NCI-H460 (cell line): ENCODE data around the gene LSAMP. TPM values are rescaled to one million over a fixed set of nuclear protein-coding genes. Genes with fewer than 3 reads are reported as not detected.
A peak's percentile ranks its signal among the peaks of the same experiment; 100 is the strongest.
"Not testable (repeated sequence)": the region's sequence is repeated elsewhere in the genome, so short reads cannot be mapped to it uniquely, and the experiment has no call there.

Experiments
- DNase-seq: peaks from one replicate; pipeline ENCODE4 v3.0.0-alpha.2; 2016; ENCODE audit warnings: low read depth; ENCODE audit errors: extremely low read depth
- small RNA-seq, 2 experiments: library from RNA; depleted of rRNA; stranded (forward); fragments of <200 nt; gene quantifications; one replicate each; pipeline ENCODE3, GENCODE V24; 2014
- total RNA-seq: library from RNA; depleted of rRNA; stranded (reverse); fragments of >200 nt; shearing (Covaris generic); gene quantifications from 2 replicates; pipeline ENCODE4 v1.2.3, GENCODE V29; 2014

Gene LSAMP
- total RNA-seq, 1 experiment from 2014 or later = 11.5 TPM

- DNase-seq = no peak
Observed at GRCh38 chr3:115789481-115789880, 655.8 kb downstream of the LSAMP start.

- no peak for DNase-seq
Observed at GRCh38 chr3:115788921-115789470, 656.3 kb downstream of the LSAMP start.

DNA sequence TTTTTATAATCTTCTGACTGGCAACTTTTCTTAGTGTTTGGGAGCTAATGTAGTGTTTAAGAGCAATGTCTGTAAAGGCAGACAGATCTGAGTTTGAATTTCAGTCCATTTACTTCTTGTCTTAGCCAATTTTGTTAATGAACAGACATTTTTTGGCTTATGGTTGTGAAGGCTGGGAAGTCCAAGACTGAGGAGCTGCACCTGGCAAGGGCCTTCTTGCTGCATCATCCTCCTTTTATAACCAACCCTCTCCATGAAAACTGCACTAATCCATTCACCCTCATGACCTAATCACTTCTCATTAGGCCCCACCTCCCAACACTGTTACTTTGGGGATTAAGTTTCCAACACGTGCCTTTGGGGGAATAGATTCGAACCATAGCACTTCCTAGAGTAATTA, 657.5 kb downstream of the LSAMP start:
- no peak for DNase-seq

- no peak for DNase-seq
Observed at GRCh38 chr3:115785782-115786181, 659.5 kb downstream of the LSAMP start.

GRCh38 chr3:115784739-115785536, 660.3 kb downstream of the LSAMP start:
- no peak for DNase-seq

DNA sequence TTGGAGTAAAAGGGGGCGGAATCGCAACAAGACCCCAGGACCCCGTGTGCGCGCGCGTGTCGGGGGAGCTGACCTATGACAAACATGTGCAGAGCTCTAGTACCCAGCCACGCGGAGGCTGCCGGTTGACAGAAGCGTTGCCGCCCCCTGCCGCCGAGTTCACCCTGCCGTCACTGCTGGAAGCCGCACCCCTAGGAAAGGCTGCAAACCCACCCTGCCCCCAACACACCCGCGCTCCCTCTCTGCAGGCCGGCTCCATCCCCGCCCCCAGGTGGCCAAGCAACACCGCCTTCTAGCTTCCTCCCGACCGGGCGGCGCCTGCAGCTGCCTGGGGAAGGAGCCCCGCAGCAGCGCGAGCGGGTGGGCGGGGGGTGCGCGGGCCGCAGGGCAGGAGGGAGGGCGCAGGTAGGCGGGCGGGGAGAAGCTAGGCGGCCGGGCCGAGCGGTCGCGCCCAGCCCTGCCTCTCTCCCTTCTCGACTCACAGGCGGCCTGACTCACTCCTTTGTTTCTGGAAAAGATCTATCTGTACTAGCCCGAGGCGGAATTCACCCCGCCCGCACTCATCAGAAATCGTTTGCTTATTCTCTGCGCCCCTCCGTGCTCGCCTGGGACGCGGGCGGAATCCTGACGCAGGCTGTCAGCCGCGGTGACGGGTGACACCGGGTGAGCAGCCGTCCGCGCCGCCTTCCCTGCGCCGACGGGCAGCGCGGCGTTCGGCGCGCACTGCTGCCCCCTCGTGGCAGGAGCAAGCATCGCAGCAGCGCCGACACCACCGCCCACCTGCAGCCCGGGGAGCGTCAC, 661.1 kb downstream of the LSAMP start:
- DNase-seq = peak; percentile 68

- DNase-seq = not testable (repeated sequence)
Observed at GRCh38 chr3:115783426-115783825, 661.9 kb downstream of the LSAMP start.

DNA sequence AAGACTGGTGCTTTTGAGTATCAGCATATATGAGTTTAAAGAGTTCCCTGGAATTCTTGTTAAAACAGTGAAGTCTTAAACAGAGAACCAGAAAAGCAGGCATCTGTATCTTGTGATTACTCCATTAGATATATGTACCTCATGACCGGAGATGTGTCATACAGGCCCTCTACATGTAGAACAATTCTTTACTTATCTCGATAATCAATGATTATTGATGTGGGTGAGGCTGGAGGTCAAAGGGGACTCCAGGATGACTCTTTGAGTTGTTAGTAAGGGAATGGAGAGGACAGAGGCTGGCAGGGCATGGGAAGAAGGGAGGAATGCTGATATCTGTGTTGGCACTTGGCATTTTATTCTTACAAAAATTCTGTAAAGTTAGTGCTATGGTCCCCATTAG, 666.3 kb downstream of the LSAMP start:
- no peak for DNase-seq

- no peak for DNase-seq
Observed at GRCh38 chr3:115772951-115773350, 672.3 kb downstream of the LSAMP start.

- DNase-seq = no peak
Observed at GRCh38 chr3:115768661-115769060, 676.6 kb downstream of the LSAMP start.

DNA sequence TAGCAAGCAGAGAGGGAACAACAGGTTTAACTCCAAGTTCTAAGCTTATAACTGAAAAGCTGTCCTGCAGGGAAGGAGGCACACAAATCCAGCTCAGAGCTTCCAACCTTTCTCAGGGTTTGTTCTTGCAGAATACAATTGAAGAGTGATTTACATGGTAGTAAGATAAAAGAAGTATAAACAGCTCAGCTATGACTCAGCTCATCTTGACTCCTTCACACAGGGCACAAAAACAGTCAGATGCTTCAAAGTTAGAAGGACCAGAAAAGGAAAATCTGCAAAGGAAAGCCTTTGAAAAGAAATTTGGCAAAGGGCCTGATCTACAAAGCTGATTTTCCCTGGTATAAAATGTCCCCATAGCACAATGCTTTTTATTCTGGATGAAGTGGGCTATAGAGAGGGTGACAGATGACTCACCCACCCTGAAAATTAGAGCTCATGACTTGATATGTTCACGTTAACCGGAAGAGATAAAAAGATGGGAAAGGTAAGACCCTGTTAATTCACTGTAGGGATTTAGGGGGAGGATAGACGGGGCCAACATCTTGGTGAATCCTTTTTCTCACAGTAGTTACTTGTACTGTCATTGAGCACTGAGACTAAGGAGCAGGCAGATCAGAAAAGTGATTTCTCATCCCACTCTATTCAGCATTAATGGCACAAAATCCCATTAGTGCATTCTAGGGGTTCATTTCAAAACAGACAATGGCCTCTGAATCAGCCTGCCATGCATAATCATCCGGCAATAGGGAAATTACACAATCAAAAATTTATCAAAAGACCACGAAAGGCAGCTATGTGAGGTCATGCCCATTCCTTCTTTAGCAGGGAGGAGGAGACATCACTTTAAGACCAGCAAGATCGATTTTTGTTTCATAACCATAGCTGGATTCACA, 678.5 kb downstream of the LSAMP start:
- no peak for DNase-seq

- DNase-seq = no peak
Observed at GRCh38 chr3:115761927-115762305, 683.4 kb downstream of the LSAMP start.

- no peak for DNase-seq
Observed at GRCh38 chr3:115760716-115761115, 684.6 kb downstream of the LSAMP start.

DNA sequence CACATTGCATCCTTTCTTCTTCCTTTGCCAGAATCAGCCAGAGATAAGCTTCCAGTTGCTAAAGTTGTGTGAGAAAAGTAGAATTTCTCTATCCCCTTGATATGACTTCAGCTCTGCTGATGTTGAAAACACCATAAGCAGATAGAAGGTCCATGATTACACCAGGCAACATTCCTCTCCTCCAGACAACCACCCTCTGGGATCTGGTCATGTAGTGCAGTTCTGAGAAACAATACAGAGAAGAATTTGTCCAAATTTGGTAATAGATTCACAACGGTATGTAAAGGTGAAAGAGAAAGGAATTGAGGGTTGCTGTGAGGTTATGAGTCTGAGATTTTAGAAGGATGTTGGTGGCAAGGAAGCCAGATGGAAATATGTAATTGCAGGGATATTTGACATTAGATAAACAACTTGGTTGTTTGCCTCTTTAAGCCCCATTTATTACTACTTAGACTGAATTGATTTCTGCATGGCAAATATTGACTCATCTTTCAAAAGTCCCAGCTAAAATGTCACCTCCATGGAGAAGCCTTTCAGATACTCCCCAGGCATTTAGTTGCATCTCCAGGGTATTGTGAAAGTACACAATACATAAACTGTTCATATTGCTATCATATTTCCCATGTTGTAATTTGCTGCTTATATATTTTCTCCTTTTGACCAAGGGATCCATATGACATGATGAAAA, 687.1 kb downstream of the LSAMP start:
- no peak for DNase-seq

GRCh38 chr3:115752978-115753377, 692.3 kb downstream of the LSAMP start:
- not testable (repeated sequence) for DNase-seq

Small RNA genes lying within 50 kb of the gene (small RNA-seq; reads per million reads assigned to genes)
- 0 reads per million in 2 experiments for gene RN7SL815P
